ENCODE results near the gene VCL. TPM values are rescaled to one million over a fixed set of nuclear protein-coding genes. Genes with fewer than 3 reads are reported as not detected.

The VCL gene
- total RNA-seq, 1 donor from 2014 or later, result 131 TPM

GRCh38 chr10:74104480-74104879 lies 106.6 kb downstream of the VCL start:
- DNase-seq (ENCODE audit: low spot score in 2 of 2, unreplicated experiment in 2 of 2), result no peak
- Mint-ChIP-seq H3K9me3 (no peaks in the 10 kb centered on the region), H3K4me1 (peaks cover 4% of the 10 kb centered on the region), H3K4me3 (no peak overlapping the region), H3K27ac (no peak overlapping the region), H3K36me3 (peaks cover 54% of the 10 kb centered on the region), H3K27me3 (ENCODE audit: low read depth) (no peaks in the 10 kb centered on the region)
- TF ChIP-seq CTCF (IDR thresholded peaks at IDR 0.05; ENCODE audit: unreplicated experiment), result no peak

GRCh38 chr10:74104996-74105395 lies 107.1 kb downstream of the VCL start:
- Mint-ChIP-seq H3K9me3 (no peaks in the 10 kb centered on the region), H3K27me3 (ENCODE audit: low read depth) (no peaks in the 10 kb centered on the region), H3K36me3 (peaks cover 55% of the 10 kb centered on the region), H3K4me3 (no peak overlapping the region), H3K4me1 (no peaks in the 10 kb centered on the region), H3K27ac (peak overlapping the region; percentile 47)
- TF ChIP-seq CTCF (IDR thresholded peaks at IDR 0.05; ENCODE audit: unreplicated experiment), result no peak
- DNase-seq (ENCODE audit: low spot score in 2 of 2, unreplicated experiment in 2 of 2), result no peak

- H3K27ac Mint-ChIP-seq, result no peak overlapping the region
- no peak overlapping the region for H3K4me3 Mint-ChIP-seq
- H3K9me3 Mint-ChIP-seq, result no peaks in the 10 kb centered on the region
- H3K27me3 Mint-ChIP-seq (ENCODE audit: low read depth), result no peaks in the 10 kb centered on the region
- no peaks in the 10 kb centered on the region for H3K4me1 Mint-ChIP-seq
- no peak for TF ChIP-seq CTCF (IDR thresholded peaks at IDR 0.05; ENCODE audit: unreplicated experiment)
- peaks cover 56% of the 10 kb centered on the region for H3K36me3 Mint-ChIP-seq
- DNase-seq (ENCODE audit: low spot score in 2 of 2, unreplicated experiment in 2 of 2), result no peak
Measured at GRCh38 chr10:74107391-74107790, 109.5 kb downstream of the VCL start.

GRCh38 chr10:74109452-74109851 lies 111.5 kb downstream of the VCL start:
- Mint-ChIP-seq H3K27ac (no peak overlapping the region), H3K4me1 (no peaks in the 10 kb centered on the region), H3K36me3 (peaks cover 60% of the 10 kb centered on the region), H3K4me3 (no peak overlapping the region), H3K9me3 (no peaks in the 10 kb centered on the region), H3K27me3 (ENCODE audit: low read depth) (no peaks in the 10 kb centered on the region)
- no peak for DNase-seq (ENCODE audit: low spot score in 2 of 2, unreplicated experiment in 2 of 2)
- no peak for TF ChIP-seq CTCF (IDR thresholded peaks at IDR 0.05; ENCODE audit: unreplicated experiment)

GRCh38 chr10:74110120-74110519 lies 112.2 kb downstream of the VCL start:
- no peaks in the 10 kb centered on the region for H3K9me3 Mint-ChIP-seq
- H3K4me1 Mint-ChIP-seq, result no peaks in the 10 kb centered on the region
- DNase-seq (ENCODE audit: low spot score in 2 of 2, unreplicated experiment in 2 of 2), result no peak
- no peak overlapping the region for H3K4me3 Mint-ChIP-seq
- peaks cover 57% of the 10 kb centered on the region for H3K36me3 Mint-ChIP-seq
- H3K27ac Mint-ChIP-seq, result no peak overlapping the region
- H3K27me3 Mint-ChIP-seq (ENCODE audit: low read depth), result no peaks in the 10 kb centered on the region
- no peak for TF ChIP-seq CTCF (IDR thresholded peaks at IDR 0.05; ENCODE audit: unreplicated experiment)

- no peaks in the 10 kb centered on the region for H3K4me1 Mint-ChIP-seq
- peaks cover 62% of the 10 kb centered on the region for H3K36me3 Mint-ChIP-seq
- H3K27ac Mint-ChIP-seq, result no peak overlapping the region
- H3K9me3 Mint-ChIP-seq, result no peaks in the 10 kb centered on the region
- no peak for DNase-seq (ENCODE audit: low spot score in 2 of 2, unreplicated experiment in 2 of 2)
- H3K4me3 Mint-ChIP-seq, result no peak overlapping the region
- H3K27me3 Mint-ChIP-seq (ENCODE audit: low read depth), result no peaks in the 10 kb centered on the region
- no peak for TF ChIP-seq CTCF (IDR thresholded peaks at IDR 0.05; ENCODE audit: unreplicated experiment)
Measured at GRCh38 chr10:74111799-74112198, 113.9 kb downstream of the VCL start.
